H1 (cell line): ENCODE data around the gene DLG4. TPM values are rescaled to one million over a fixed set of nuclear protein-coding genes. Genes with fewer than 3 reads are reported as not detected.
A peak's percentile ranks its signal among the peaks of the same experiment; 100 is the strongest.

Source experiments
- CTCF ChIA-PET: fragments of 300-600 bp; sonication (Branson Sonifier 250); formaldehyde crosslinking; loops from one replicate; lab custom pipeline; 2021; ENCODE audit not compliant: partially characterized antibody; lab: Charles Lee
- POLR2A ChIA-PET: fragments of 300-600 bp; sonication (Branson Sonifier 250); formaldehyde crosslinking; loops from one replicate; lab custom pipeline; 2021; ENCODE audit warnings: inconsistent platforms; ENCODE audit not compliant: partially characterized antibody; lab: Charles Lee
- DNase-seq, 2 experiments: peaks; one replicate each; pipeline versions ENCODE4 v3.0.0 to v3.0.0-alpha.2; 2010 to 2022; ENCODE audit warnings: low spot score in 2 of 2, low read depth in 1 of 2, mixed read lengths in 1 of 2
- FAIRE-seq: peaks from 2 replicates; lab custom pipeline; 2011; peaks lifted over from hg19 to GRCh38; lab: Jason Lieb, UNC
- H2AFZ ChIP-seq: 2 replicates; pipeline ENCODE4 v1.8.1; 2012; ENCODE audit warnings: low read length, inconsistent platforms
- H2AK5ac ChIP-seq: 2 replicates; pipeline ENCODE4 v1.6.1; 2013; ENCODE audit warnings: low read depth, low read length
- H2BK120ac ChIP-seq: replicated peaks from 2 replicates; pipeline ENCODE3; 2013; ENCODE audit warnings: low read depth, low read length, inconsistent platforms
- H2BK12ac ChIP-seq: 2 replicates; pipeline ENCODE4 v1.6.1; 2013; ENCODE audit warnings: low read depth, low read length
- H2BK15ac ChIP-seq: 2 replicates; pipeline ENCODE4 v1.6.1; 2013; ENCODE audit warnings: low read length
- H2BK20ac ChIP-seq: 2 replicates; pipeline ENCODE4 v1.6.1; 2013; ENCODE audit warnings: low read length
- H2BK5ac ChIP-seq: 2 replicates; pipeline ENCODE4 v1.6.1; 2013; ENCODE audit warnings: low read depth, low read length
- H3K14ac ChIP-seq: 2 replicates; pipeline ENCODE4 v1.6.1; 2013; ENCODE audit warnings: inconsistent platforms; ENCODE audit not compliant: insufficient read length
- H3K18ac ChIP-seq: 2 replicates; pipeline ENCODE4 v1.6.1; 2013; ENCODE audit warnings: low read length; ENCODE audit errors: extremely low read depth
- H3K23ac ChIP-seq: 2 replicates; pipeline ENCODE4 v1.6.1; 2013; ENCODE audit warnings: inconsistent platforms; ENCODE audit not compliant: insufficient read length
- H3K23me2 ChIP-seq: 2 replicates; pipeline ENCODE4 v1.6.1; 2013; ENCODE audit warnings: low read depth, low read length
- H3K27ac ChIP-seq: 2 replicates; pipeline ENCODE4 v1.6.1; 2011; ENCODE audit warnings: low read depth, low read length, inconsistent platforms
- H3K27me3 ChIP-seq, 4 experiments: replicated peaks in 1 of 4; 1 replicate in 1 of 4; 2 replicates in 3 of 4; pipeline versions ENCODE4 v1.6.1 to v1.8.1; 2011 to 2013; ENCODE audit warnings: low read length in 3 of 4, mild to moderate bottlenecking in 3 of 4, inconsistent platforms in 2 of 4, mixed read lengths in 2 of 4, moderate library complexity in 1 of 4; ENCODE audit not compliant: control insufficient read depth in 3 of 4, insufficient read depth in 3 of 4; ENCODE audit errors: extremely low read depth in 1 of 4
- H3K36me3 ChIP-seq, 4 experiments: 2 replicates each; pipeline versions ENCODE4 v1.6.1 to v1.8.1; 2011 to 2013; ENCODE audit warnings: mild to moderate bottlenecking in 4 of 4, low read length in 3 of 4, moderate library complexity in 2 of 4, control low read depth in 1 of 4, inconsistent platforms in 1 of 4; ENCODE audit not compliant: insufficient read depth in 4 of 4, control insufficient read depth in 2 of 4
- H3K4ac ChIP-seq: replicated peaks from 2 replicates; pipeline ENCODE3; 2013; ENCODE audit warnings: low read length, low read depth, mixed read lengths, inconsistent platforms; ENCODE audit not compliant: insufficient read length
- H3K4me1 ChIP-seq, 4 experiments: replicated peaks in 1 of 4; 1 replicate in 1 of 4; 2 replicates in 3 of 4; pipeline versions ENCODE4 v1.6.1 to v1.8.1; 2011 to 2013; ENCODE audit warnings: low read length in 3 of 4, inconsistent platforms in 2 of 4, mixed read lengths in 1 of 4; ENCODE audit not compliant: insufficient read depth in 4 of 4, control insufficient read depth in 3 of 4
- H3K4me2 ChIP-seq, 2 experiments: 2 replicates each; pipeline versions ENCODE4 v1.6.1 to v1.8.1; 2011 to 2013; ENCODE audit warnings: low read depth in 2 of 2, low read length in 2 of 2, control low read depth in 1 of 2, inconsistent platforms in 1 of 2, mild to moderate bottlenecking in 1 of 2; ENCODE audit not compliant: insufficient read depth in 1 of 2
- H3K4me3 ChIP-seq, 4 experiments: fragments of 200-600, 300-600 bp in 1 of 4; sonication (generic), shearing (Covaris generic), sonication (Bioruptor Twin) in 1 of 4; 2 replicates each; pipeline versions ENCODE4 v1.5.1 to v1.8.1; 2011 to 2016; ENCODE audit warnings: low read length in 4 of 4, low read depth in 3 of 4, control low read depth in 2 of 4, inconsistent platforms in 2 of 4, mild to moderate bottlenecking in 2 of 4, mixed read lengths in 1 of 4, moderate library complexity in 1 of 4; ENCODE audit not compliant: insufficient read depth in 2 of 4; ENCODE audit errors: extremely low read depth in 1 of 4
- H3K56ac ChIP-seq: replicated peaks from 2 replicates; pipeline ENCODE3; 2013; ENCODE audit warnings: low read depth, mild to moderate bottlenecking, mixed read lengths, low read length, inconsistent platforms; ENCODE audit not compliant: insufficient read length
- H3K79me1 ChIP-seq: 2 replicates; pipeline ENCODE4 v1.6.1; 2013; ENCODE audit warnings: low read depth, low read length, control low read depth
- H3K79me2 ChIP-seq, 2 experiments: 2 replicates each; pipeline versions ENCODE4 v1.6.1 to v1.8.1; 2012 to 2013; ENCODE audit warnings: low read length in 2 of 2, mild to moderate bottlenecking in 2 of 2, inconsistent platforms in 1 of 2; ENCODE audit not compliant: insufficient read depth in 2 of 2, control insufficient read depth in 1 of 2
- H3K9ac ChIP-seq, 4 experiments: replicated peaks in 1 of 4; 1 replicate in 1 of 4; 2 replicates in 3 of 4; pipeline versions ENCODE4 v1.6.1 to v1.8.1; 2011 to 2013; ENCODE audit warnings: low read depth in 3 of 4, low read length in 3 of 4, control low read depth in 2 of 4, mild to moderate bottlenecking in 2 of 4, moderate library complexity in 2 of 4, inconsistent platforms in 1 of 4; ENCODE audit errors: extremely low read depth in 1 of 4
- H3K9me3 ChIP-seq, 2 experiments: 2 replicates each; pipeline versions ENCODE4 v1.6.1 to v1.8.1; 2012 to 2013; ENCODE audit warnings: mild to moderate bottlenecking in 2 of 2, moderate library complexity in 2 of 2, control low read depth in 1 of 2, inconsistent platforms in 1 of 2, low read depth in 1 of 2, low read length in 1 of 2, mixed read lengths in 1 of 2; ENCODE audit not compliant: insufficient read depth in 2 of 2
- H4K20me1 ChIP-seq, 2 experiments: replicated peaks in 1 of 2; 2 replicates each; pipeline versions ENCODE3 to v1.8.1; 2011 to 2013; ENCODE audit warnings: inconsistent platforms in 2 of 2, low read length in 2 of 2, mild to moderate bottlenecking in 1 of 2; ENCODE audit not compliant: insufficient read depth in 2 of 2, control insufficient read depth in 1 of 2
- H4K5ac ChIP-seq: 2 replicates; pipeline ENCODE4 v1.6.1; 2013; ENCODE audit warnings: low read length, low read depth, mixed read lengths, inconsistent platforms; ENCODE audit not compliant: insufficient read length
- H4K8ac ChIP-seq: 2 replicates; pipeline ENCODE4 v1.8.0; 2013; ENCODE audit warnings: mild to moderate bottlenecking, moderate library complexity, low read length, inconsistent platforms; ENCODE audit not compliant: insufficient read depth; ENCODE audit errors: extremely low read depth
- H4K91ac ChIP-seq: replicated peaks from 2 replicates; pipeline ENCODE3; 2013; ENCODE audit warnings: low read length, mixed read lengths, inconsistent platforms; ENCODE audit not compliant: insufficient read length
- WGBS, 2 experiments: shearing (Covaris generic) in 1 of 2; methylation state at CpG; one replicate each; pipeline versions ENCODE4 v1.1.6 to v1.1.7; 2013 to 2015; ENCODE audit warnings: low lambda C conversion rate in 2 of 2, mixed read lengths in 2 of 2, inconsistent platforms in 1 of 2, low coverage in 1 of 2, missing lambda C conversion rate in 1 of 2; ENCODE audit not compliant: insufficient replicate concordance in 2 of 2, insufficient coverage in 1 of 2, insufficient read length in 1 of 2; ENCODE audit errors: extremely low coverage in 1 of 2, missing lambda C conversion rate in 1 of 2; 5-methylcytosine and 5-hydroxymethylcytosine counted together
- polyA plus RNA-seq, 7 experiments: library from polyadenylated mRNA; depleted of rRNA in 3 of 7; stranded (reverse) in 5 of 7; unstranded in 2 of 7; fragments of >200 nt in 5 of 7; fragments of 200-250 nt in 2 of 7; gene quantifications; 1 replicate in 5 of 7; 2 replicates in 1 of 7; 4 replicates in 1 of 7; pipeline versions ENCODE4 v1.2.1 to v1.2.3, GENCODE V29; 2011 to 2013; ENCODE audit warnings: missing spikeins in 2 of 7, mixed read lengths in 2 of 7
- total RNA-seq: library from RNA; stranded (reverse); fragmentation: NEBNext Ultra II Directional; extraction: Animal tissue kit (Norgen Biotek cat#: 25700); gene quantifications from 2 replicates; pipeline ENCODE4 v1.2.1, GENCODE V29; 2021

The DLG4 gene
- total and polyA plus RNA-seq, 2 of the 8 experiments (the other 6 are each of a cell fraction or from before 2014, with no cell fraction given), result 18.9 to 45.9 TPM

GRCh38 chr17:7176107-7176840 lies 43.4 kb downstream of the DLG4 start:
- POLR2A ChIA-PET, result interaction anchor here (0.7 to 3.3 kb wide), 13 partner anchors 10 to 141 kb away, joined by 3 to 15 read pairs (median 4); partner anchors contain the start of genes DLG4 and SLC16A13
- H4K91ac ChIP-seq, result peak overlapping the region; percentile 80
- DNase-seq (no peak), FAIRE-seq (no peak)
- no peak overlapping the region for H4K8ac ChIP-seq
- 83 to 93% methylated on average over 1 of the region's 1 CpG for WGBS, 2 experiments
- peak overlapping the region; percentile 77 for H3K56ac ChIP-seq
- H3K18ac ChIP-seq, result no peak overlapping the region
- peaks cover 0 to 21% of the 10 kb centered on the region in 2 experiments for H4K20me1 ChIP-seq
- peak overlapping the region in 2 of 4 experiments; percentile 39 to 86; a peak in 4 of 8 replicates for H3K4me3 ChIP-seq
- no peak overlapping the region for H3K14ac ChIP-seq
- H3K27me3 ChIP-seq, result peaks cover 0 to 28% (median 21%) of the 10 kb centered on the region in 4 experiments; a peak in 6 of 7 replicates
- H4K5ac ChIP-seq, result no peak overlapping the region
- H3K4me1 ChIP-seq, result peaks cover 0 to 23% (median 11%) of the 10 kb centered on the region in 4 experiments; a peak in 6 of 7 replicates
- no peaks in the 10 kb centered on the region; a peak in 1 of 8 replicates for H3K36me3 ChIP-seq
- H3K4me2 ChIP-seq, result peak overlapping the region; percentile 79 to 99
- H3K23ac ChIP-seq, result no peak overlapping the region
- H2BK15ac ChIP-seq, result peak overlapping the region; percentile 88; the same call in 1 of the 2 replicates
- H2AK5ac ChIP-seq, result peak overlapping the region; percentile 46; the same call in 1 of the 2 replicates
- no peaks in the 10 kb centered on the region for H3K79me2 ChIP-seq
- H3K27ac ChIP-seq, result no peak overlapping the region
- no peaks in the 10 kb centered on the region for H3K9me3 ChIP-seq
- H3K79me1 ChIP-seq, result peaks cover 8% of the 10 kb centered on the region; the same call in 1 of the 2 replicates
- no peak overlapping the region for H2AFZ ChIP-seq
- peak overlapping the region; percentile 59 for H2BK120ac ChIP-seq
- H2BK5ac ChIP-seq, result no peak overlapping the region; the same call in 1 of the 2 replicates
- peak overlapping the region; percentile 91; the same call in 1 of the 2 replicates for H2BK12ac ChIP-seq
- CTCF ChIA-PET, result interaction anchor here (0.7 to 4.7 kb wide), 16 partner anchors 10 to 268 kb away, joined by 3 to 50 read pairs (median 8); partner anchors contain the start of gene SLC16A11
- H3K23me2 ChIP-seq, result peaks cover 38% of the 10 kb centered on the region
- peak overlapping the region; percentile 10; the same call in 1 of the 2 replicates for H2BK20ac ChIP-seq
- peak overlapping the region; percentile 36 for H3K4ac ChIP-seq
- H3K9ac ChIP-seq, result no peak overlapping the region; a peak in 1 of 7 replicates
